HG02798 (cell line): ENCODE results near the gene STX11.
"Not testable (repeated sequence)": the region's sequence is repeated elsewhere in the genome, so short reads cannot be mapped to it uniquely, and the experiment has no call there.

Experiments used
- ATAC-seq: cut with Tn5 transposase; IDR thresholded peaks from one replicate; pipeline ENCODE4 v1.9.1; 2021; ENCODE audit warnings: mild to moderate bottlenecking; ENCODE audit not compliant: unreplicated experiment, poor library complexity

Gene STX11

DNA sequence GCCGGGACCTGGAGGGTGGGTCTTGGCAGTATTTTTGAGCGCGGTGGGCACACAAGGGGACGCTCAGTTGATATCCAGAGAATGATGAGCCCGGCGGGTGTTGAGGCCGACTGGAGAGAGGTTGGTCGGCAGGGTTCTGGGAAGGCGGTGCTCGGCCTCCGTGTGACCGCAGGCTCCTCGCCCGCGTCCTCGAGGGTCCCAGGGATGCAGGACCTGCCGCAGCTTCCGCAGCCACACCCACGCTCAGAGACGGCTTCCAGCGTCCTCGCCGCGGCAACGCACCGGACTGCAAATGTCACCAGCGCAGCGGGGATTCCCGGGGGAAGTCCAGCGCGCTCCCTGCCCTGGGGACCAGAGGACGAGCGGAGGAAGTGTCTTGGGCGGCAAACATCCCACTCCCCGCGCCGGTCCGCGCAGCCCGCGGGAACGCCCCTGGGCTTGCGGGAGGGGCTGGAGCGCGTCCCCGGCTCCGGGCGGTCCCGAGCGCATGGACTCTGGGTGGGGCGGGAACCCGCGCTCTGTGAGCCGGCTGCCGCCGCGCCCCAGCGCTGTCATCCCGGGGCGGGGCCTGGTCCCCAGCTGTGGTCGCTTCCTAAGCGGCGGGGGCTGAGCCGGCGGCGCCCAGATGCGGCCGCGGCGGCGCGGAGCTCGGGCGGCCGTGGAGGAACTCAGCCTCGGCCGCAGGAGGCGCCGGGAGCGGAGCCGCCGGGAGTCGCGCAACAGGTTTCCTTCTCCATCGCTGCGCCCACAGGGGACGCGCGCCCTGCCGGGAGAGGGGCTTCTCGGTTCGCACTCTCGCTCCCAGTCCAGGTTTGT, at the start of gene STX11:
Gene STX11 (plus strand): TSS at position 624 of the 816 bp plus-strand sequence. CDS start 36,111 bp downstream, outside the sequence.
- peak; percentile 81 for ATAC-seq

- ATAC-seq, result no peak
Observed at GRCh38 chr6:144103026-144103563, 47.2 kb upstream of the STX11 start.

DNA sequence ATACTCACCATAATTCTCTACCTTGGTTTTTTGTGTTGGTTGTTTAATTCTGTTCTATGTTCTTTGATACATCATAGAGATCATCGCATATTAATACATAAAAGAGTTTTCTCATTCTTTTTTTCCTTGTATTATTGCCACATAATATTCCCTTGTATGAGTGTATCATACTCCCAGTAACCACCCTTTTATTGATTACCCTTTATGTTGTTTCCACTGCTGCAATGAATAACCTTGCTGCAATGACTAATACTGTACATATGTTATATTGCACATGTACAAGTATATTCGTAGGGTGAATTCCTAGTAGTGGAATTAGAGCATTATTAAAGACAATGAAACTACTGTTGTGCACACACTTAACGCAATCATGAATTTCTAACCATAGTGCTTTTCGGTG, 45.8 kb upstream of the STX11 start:
- peak; percentile 4 for ATAC-seq

DNA sequence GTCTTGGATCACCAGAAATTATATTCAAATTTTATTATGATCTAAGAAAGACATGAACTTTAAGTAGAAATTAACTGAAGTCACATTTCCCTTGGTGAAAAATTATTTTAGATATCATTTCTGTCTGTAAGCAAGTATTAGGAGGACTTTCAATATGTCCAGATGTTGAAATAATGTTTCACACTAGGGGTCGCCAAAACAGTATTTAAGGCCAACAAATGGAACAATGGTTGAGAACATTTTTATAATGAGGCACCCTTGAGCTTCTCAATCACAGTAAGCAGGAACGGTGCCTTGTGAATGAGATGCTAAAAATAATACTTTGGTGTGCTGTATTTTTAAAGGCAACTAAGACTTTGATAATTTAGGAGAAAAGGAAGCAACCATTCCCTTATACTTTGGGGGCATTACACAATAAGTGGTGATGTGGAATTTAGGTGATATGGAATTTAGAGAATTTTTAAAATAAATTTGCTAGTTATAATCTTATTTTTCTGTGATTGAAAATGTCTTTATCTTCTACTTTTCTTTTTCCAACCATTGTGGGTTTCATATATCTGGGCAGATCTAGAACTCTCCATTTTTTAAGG, 45.3 kb upstream of the STX11 start:
- ATAC-seq, result peak; percentile 79

DNA sequence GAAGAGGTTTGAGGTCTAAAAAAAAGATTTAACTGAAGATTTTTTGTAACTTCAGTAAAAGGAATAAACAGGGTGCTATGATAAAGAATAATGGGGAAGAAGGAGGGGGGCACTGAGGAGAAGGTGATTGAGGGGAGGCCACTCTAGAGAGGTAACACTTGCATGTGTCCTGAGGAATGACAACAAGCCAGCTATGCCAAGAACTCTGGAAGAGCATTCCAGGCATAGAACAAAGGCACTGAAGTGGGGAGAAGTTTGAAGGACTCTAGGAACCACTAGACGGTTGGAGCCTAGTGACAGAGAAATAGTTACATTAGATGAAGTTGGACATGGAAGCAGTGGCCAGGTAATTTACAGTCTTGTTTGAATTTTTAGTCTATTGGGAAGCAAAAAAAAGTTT, 44.1 kb upstream of the STX11 start:
- no peak for ATAC-seq

DNA sequence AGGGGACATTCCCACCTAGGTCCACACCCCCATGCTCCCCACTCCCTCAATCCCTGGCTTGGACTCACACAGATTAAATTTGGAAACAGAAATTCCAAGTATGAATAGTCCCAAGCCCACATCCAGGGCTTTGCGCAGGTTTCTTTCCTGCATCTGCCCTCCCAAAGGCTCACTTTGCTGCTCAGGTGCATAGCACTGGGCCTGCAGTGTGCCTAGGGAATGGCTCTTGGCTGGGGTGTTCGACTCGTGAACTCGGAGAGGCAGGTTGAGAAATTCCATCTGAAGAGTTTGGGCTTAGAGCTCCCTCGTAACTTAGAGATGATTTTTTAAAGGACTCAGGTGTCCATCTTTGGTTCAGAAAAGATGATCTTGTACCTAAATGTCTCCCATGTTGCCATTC, 40.1 kb upstream of the STX11 start:
- ATAC-seq, result no peak

DNA sequence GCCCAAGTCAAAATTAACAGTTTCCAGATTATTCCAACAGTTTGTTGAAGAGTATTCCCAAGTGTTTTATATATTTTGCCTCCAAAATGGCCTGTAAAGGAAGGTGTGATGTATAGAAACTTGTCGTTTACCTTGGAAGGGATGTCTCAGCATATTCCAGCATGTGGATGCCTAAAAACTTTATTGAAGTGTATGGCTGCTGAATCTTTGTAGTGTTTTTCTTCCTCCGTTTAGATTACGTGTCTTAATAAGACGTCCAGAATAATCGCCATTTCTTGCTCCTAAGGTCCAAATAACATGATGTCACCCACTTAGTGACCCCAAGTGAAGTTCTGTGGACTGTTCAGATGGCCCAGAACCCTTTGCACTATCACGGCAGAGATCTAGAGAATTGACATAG, 37.0 kb upstream of the STX11 start:
- no peak for ATAC-seq

DNA sequence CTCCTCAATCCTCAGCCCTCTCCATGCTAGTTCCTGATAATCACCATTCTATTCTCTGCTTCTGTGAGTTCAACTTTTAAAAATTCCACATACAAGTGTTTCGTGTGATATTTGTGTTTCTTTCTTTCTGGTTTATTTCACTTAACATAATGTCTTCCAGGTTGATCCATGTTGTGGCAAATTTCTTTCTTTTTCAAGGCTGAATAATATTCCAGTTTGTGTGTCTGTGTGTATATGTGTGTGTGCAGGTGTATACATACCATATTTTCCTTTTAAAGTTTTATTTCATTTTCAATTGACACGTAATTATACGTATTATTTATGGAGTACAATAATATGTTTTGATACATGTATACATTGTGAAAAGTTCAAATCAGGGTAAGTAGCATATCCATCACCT, 35.1 kb upstream of the STX11 start:
- no peak for ATAC-seq

- no peak for ATAC-seq
Observed at GRCh38 chr6:144119376-144119775, 30.9 kb upstream of the STX11 start.

- no peak for ATAC-seq
Observed at GRCh38 chr6:144122861-144123260, 27.5 kb upstream of the STX11 start.

- no peak for ATAC-seq
Observed at GRCh38 chr6:144123421-144123820, 26.9 kb upstream of the STX11 start.

GRCh38 chr6:144123836-144124235, 26.5 kb upstream of the STX11 start:
- ATAC-seq, result no peak

- no peak for ATAC-seq
Observed at GRCh38 chr6:144127097-144127496, 23.2 kb upstream of the STX11 start.

- ATAC-seq, result no peak
Observed at GRCh38 chr6:144129469-144129868, 20.8 kb upstream of the STX11 start.

GRCh38 chr6:144131248-144131709, 19.0 kb upstream of the STX11 start:
- ATAC-seq, result no peak

GRCh38 chr6:144132167-144132690, 18.1 kb upstream of the STX11 start:
- ATAC-seq, result not testable (repeated sequence)

DNA sequence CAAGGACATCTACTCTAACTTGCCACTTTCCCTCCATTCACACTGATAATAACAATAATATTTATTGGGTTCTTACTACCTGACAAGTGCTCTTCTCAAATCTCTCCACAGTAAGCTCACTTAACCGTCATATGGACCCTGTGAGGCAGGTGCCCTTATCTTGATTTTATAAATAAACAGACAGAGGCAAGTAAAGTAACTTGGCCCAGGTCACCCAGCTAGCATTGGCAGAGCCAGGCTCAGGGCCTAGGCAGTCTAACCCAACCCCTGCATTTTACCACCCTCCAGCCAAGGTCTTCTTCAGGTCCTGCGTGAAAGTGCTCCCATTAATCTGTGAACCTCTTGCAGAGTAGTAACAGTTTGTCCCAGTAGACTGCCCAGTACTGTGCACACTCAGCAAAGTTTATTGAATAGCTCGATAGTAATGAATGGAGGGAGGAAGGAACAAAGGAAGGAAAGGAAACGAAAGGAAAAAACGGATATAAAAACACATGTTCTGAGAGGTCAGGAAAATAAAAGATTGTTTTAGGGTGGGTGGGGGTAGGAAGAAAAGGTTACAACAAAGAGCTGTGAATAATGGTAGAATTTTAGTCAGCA, 17.0 kb upstream of the STX11 start:
- no peak for ATAC-seq

DNA sequence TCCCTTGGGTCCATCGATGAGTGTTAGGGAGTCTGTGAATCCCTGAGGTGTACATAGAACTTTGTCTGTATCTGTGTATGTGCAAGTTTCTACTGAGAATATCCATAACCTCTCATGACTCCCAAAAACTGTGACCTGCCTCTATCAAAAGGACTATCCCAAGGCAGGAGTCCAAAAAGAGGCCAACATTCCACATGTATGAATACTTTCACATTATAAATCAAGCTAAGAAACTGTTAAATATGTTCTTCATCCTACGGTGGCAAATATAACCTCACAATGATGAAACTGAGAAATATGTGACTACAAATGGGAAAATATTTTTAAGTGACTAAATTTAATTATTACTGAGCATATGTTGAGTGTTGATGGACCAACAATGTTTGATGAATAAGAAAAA, 16.1 kb upstream of the STX11 start:
- ATAC-seq, result no peak

DNA sequence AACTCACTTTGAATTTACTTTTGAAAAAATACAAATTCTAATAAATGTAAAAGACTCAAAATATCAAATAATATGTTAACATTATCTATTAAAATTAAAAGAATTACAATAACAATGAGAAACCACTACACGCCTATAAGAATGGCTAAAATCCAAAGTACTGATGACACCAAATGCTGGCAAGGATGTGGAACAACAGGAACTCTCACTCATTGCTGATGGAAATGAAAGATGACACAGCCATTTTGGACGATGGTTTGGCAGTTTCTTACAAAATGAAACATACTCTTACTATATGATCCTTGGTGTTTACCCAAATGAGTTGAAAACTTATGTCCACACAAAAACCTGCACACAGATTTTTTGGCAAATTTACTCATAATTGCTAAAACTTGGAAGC, 15.6 kb upstream of the STX11 start:
- no peak for ATAC-seq

DNA sequence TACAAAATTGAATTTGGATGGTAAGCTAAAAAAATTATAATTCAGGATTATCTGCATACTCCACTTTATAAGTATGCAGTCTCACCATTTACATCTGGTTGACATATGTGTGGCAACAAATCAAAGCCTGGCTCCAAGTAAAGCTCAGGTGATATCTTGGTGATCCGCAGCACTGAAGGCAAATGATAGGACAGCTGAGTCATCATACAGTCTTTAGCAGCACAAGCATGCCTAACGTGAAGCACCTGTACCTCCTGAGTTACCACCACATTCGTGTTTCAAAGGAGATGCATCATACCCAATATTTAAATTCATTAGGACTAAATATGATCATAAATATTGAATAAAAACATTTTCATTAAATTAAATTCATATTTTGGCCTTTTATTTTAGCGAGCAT, 11.8 kb upstream of the STX11 start:
- no peak for ATAC-seq

- no peak for ATAC-seq
Observed at GRCh38 chr6:144139817-144140216, 10.5 kb upstream of the STX11 start.
